OCI-LY7 (cell line): ENCODE measurements around the gene SEMG2. TPM values are rescaled to one million over a fixed set of nuclear protein-coding genes. Genes with fewer than 3 reads are reported as not detected.

Experiments used
- BruUV-seq: library from RNA; stranded (reverse); fragments of 400-500 nt; replicated peaks from 2 replicates; lab custom pipeline; 2021; lab: Mats Ljungman, UMichigan
- CTCF ChIA-PET: fragments of 300-600 bp; sonication (Branson Sonifier 250); formaldehyde crosslinking; loops from one replicate; lab custom pipeline; 2022; ENCODE audit warnings: antibody characterized with exemption; ENCODE audit not compliant: unreplicated experiment; lab: Charles Lee
- POLR2A ChIA-PET: fragments of 300-600 bp; sonication (Branson Sonifier 250); formaldehyde crosslinking; loops from one replicate; lab custom pipeline; 2022; ENCODE audit warnings: antibody characterized with exemption; lab: Charles Lee
- DNase-seq: peaks from one replicate; pipeline ENCODE4 v3.0.0-alpha.2; 2015; ENCODE audit warnings: low spot score
- H2AFZ ChIP-seq: fragments of 200-600 bp; sonication (generic), shearing (Covaris generic); 2 replicates; pipeline ENCODE4 v1.6.1; 2014; ENCODE audit warnings: mild to moderate bottlenecking, antibody characterized with exemption, low read length, moderate library complexity
- H3K27ac ChIP-seq: fragments of 200-600 bp; sonication (generic); 2 replicates; pipeline ENCODE4 v1.5.1; 2014; ENCODE audit warnings: mixed run types, low read depth, mild to moderate bottlenecking, moderate library complexity, low read length, inconsistent platforms; ENCODE audit not compliant: poor library complexity, severe bottlenecking
- H3K36me3 ChIP-seq: fragments of 200-600 bp; sonication (generic); 2 replicates; pipeline ENCODE4 v1.6.1; 2014; ENCODE audit warnings: mild to moderate bottlenecking, antibody characterized with exemption, low read length, moderate library complexity, mixed read lengths; ENCODE audit not compliant: insufficient read depth
- H3K4me1 ChIP-seq: fragments of 200-600 bp; sonication (generic); 2 replicates; pipeline ENCODE4 v1.5.1; 2014; ENCODE audit warnings: mild to moderate bottlenecking, low read length; ENCODE audit not compliant: insufficient read depth, poor library complexity, severe bottlenecking
- H3K4me2 ChIP-seq: fragments of 200-600 bp; sonication (generic); 2 replicates; pipeline ENCODE4 v1.6.1; 2014; ENCODE audit warnings: mild to moderate bottlenecking, low read length
- H3K4me3 ChIP-seq: fragments of 200-600 bp; sonication (generic); 2 replicates; pipeline ENCODE4 v1.5.1; 2014; ENCODE audit warnings: mild to moderate bottlenecking, low read depth, low read length; ENCODE audit not compliant: poor library complexity, severe bottlenecking
- H3K79me2 ChIP-seq: fragments of 200-600 bp; sonication (generic); 2 replicates; pipeline ENCODE4 v1.6.1; 2016; ENCODE audit warnings: low read depth, mild to moderate bottlenecking, low read length, moderate library complexity, mixed read lengths; ENCODE audit not compliant: insufficient read depth
- H3K9me2 ChIP-seq: fragments of 200-600 bp; sonication (generic); 2 replicates; pipeline ENCODE4 v1.6.1; 2016; ENCODE audit warnings: mild to moderate bottlenecking, low read length, mixed read lengths; ENCODE audit not compliant: insufficient read depth
- H3K9me3 ChIP-seq: fragments of 200-600 bp; sonication (generic); 2 replicates; pipeline ENCODE4 v1.6.1; 2014; ENCODE audit warnings: mild to moderate bottlenecking, mixed run types, low read length, mixed read lengths
- H4K20me1 ChIP-seq: fragments of 200-600 bp; sonication (generic); 2 replicates; pipeline ENCODE4 v1.6.1; 2014; ENCODE audit warnings: mild to moderate bottlenecking, antibody characterized with exemption, low read length, moderate library complexity, mixed read lengths; ENCODE audit not compliant: insufficient read depth
- CTCF ChIP-seq: fragments of 200-600 bp; sonication (generic); conservative IDR thresholded peaks from 2 replicates; pipeline ENCODE4 v1.5.1; 2014; ENCODE audit warnings: mild to moderate bottlenecking, antibody characterized with exemption, low read length, moderate library complexity, mixed read lengths
- EZH2phosphoT487 ChIP-seq: fragments of 200-600 bp; sonication (generic); IDR thresholded peaks from 2 replicates; pipeline ENCODE4 v1.6.1; 2018; ENCODE audit warnings: low read depth, borderline replicate concordance, mild to moderate bottlenecking, mixed run types, antibody characterized with exemption, low read length, moderate library complexity, mixed read lengths
- intact Hi-C: fragments of 100-400 bp; cut with micrococcal nuclease; formaldehyde crosslinking; loops from one replicate; pipeline ENCODE4 v1.10.0; 2022; ENCODE audit not compliant: unreplicated experiment
- total RNA-seq, 2 experiments: library from RNA; depleted of rRNA in 1 of 2; stranded (reverse); fragments of >200 nt in 1 of 2; shearing (Covaris generic) in 1 of 2; gene quantifications; 2 replicates each; pipeline ENCODE4 v1.2.3, GENCODE V29; 2014 to 2022

SEMG2 gene
- total RNA-seq, 2 experiments from 2014 or later, result not detected

DNA sequence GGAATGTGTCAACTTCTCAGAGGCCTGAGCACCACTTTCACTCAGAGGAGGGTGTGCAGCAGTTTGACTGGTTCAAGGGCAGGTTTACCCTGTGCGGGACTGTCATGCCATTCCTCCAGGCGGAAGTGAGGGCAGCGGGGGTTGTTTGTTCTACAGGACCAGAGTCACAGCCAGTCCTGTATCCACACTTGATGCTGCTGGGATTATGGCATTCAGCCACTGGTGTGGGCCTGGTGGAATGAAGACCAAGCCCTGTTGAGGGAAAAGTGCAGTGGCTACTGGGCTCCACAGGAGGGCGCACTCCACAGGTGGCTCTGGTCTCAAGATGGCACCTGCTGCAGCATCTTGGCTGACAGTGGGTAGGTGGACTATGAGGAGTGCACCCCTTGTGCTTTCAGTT, 14.8 kb downstream of the SEMG2 start:
- H3K4me3 ChIP-seq, result no peak overlapping the region
- no peaks in the 10 kb centered on the region for H3K9me3 ChIP-seq
- H3K4me1 ChIP-seq, result no peaks in the 10 kb centered on the region
- H4K20me1 ChIP-seq, result no peaks in the 10 kb centered on the region
- intact Hi-C loops, result no loop called here
- H3K36me3 ChIP-seq, result no peaks in the 10 kb centered on the region
- no peak for DNase-seq
- TF ChIP-seq EZH2phosphoT487 (no peak), CTCF (peak; percentile 71)
- ChIA-PET CTCF (no interaction called here), POLR2A (no interaction called here)
- no peak overlapping the region for H3K4me2 ChIP-seq
- BruUV-seq, result no TSS peak
- no peak overlapping the region for H2AFZ ChIP-seq
- H3K27ac ChIP-seq, result no peak overlapping the region
- H3K79me2 ChIP-seq, result no peaks in the 10 kb centered on the region
- H3K9me2 ChIP-seq, result no peaks in the 10 kb centered on the region

DNA sequence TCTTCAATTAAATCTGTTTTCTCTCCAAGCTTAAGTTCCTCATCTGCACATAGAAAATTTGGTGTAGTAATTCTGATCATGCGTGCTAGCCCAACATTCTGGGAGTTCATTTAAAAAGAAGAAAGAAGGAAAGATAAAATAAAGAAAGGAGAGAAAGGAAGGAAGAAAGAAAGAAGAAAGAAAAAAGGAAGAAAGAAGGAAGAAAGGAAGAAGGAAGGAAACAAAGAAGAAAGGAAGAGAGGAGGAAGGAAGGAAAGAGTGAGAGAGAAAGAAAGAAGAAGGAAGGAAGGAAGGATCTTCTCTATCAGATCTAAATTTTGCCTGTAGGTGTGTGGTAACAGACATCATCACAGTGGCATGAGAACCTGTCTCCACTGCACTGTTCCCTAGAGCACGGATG, 17.0 kb downstream of the SEMG2 start:
- Histone ChIP-seq H3K27ac (no peak overlapping the region), H3K9me2 (no peaks in the 10 kb centered on the region), H3K9me3 (no peaks in the 10 kb centered on the region), H2AFZ (no peak overlapping the region), H4K20me1 (no peaks in the 10 kb centered on the region), H3K4me3 (no peak overlapping the region), H3K4me2 (no peak overlapping the region), H3K4me1 (no peaks in the 10 kb centered on the region), H3K79me2 (no peaks in the 10 kb centered on the region), H3K36me3 (no peaks in the 10 kb centered on the region)
- TF ChIP-seq CTCF, result no peak
- no peak for TF ChIP-seq EZH2phosphoT487
- intact Hi-C loops, result no loop called here
- no TSS peak for BruUV-seq
- ChIA-PET CTCF (no interaction called here), POLR2A (no interaction called here)
- no peak for DNase-seq

GRCh38 chr20:45246109-45246508, 24.9 kb downstream of the SEMG2 start:
- DNase-seq, result no peak
- no peak overlapping the region for H3K4me3 ChIP-seq
- H3K79me2 ChIP-seq, result no peaks in the 10 kb centered on the region
- no peak overlapping the region for H2AFZ ChIP-seq
- no peak overlapping the region for H3K27ac ChIP-seq
- TF ChIP-seq EZH2phosphoT487, result no peak
- TF ChIP-seq CTCF, result no peak
- no peaks in the 10 kb centered on the region for H3K9me2 ChIP-seq
- H3K36me3 ChIP-seq, result no peaks in the 10 kb centered on the region
- POLR2A ChIA-PET, result no interaction called here
- intact Hi-C loops, result no loop called here
- no peak overlapping the region for H3K4me2 ChIP-seq
- CTCF ChIA-PET, result no interaction called here
- H4K20me1 ChIP-seq, result no peaks in the 10 kb centered on the region
- BruUV-seq, result no TSS peak
- no peaks in the 10 kb centered on the region for H3K9me3 ChIP-seq
- H3K4me1 ChIP-seq, result no peaks in the 10 kb centered on the region
